Colonic mucosa (tissue), 4 donors: ENCODE data around the gene TMC6. TPM values are rescaled to one million over a fixed set of nuclear protein-coding genes. Genes with fewer than 3 reads are reported as not detected.

Experiments used
- DNase-seq: peaks from one replicate; pipeline ENCODE4 v3.0.0-alpha.2; 2020
- H3K27ac ChIP-seq: fragments of 200-600 bp; one replicate; pipeline ENCODE4 v1.8.0; 2021
- H3K27me3 ChIP-seq: fragments of 200-600 bp; one replicate; pipeline ENCODE4 v1.8.0; 2021
- H3K36me3 ChIP-seq: fragments of 200-600 bp; one replicate; pipeline ENCODE4 v1.8.0; 2021
- H3K4me1 ChIP-seq: fragments of 200-600 bp; one replicate; pipeline ENCODE4 v1.8.0; 2021; ENCODE audit warnings: mild to moderate bottlenecking
- H3K4me3 ChIP-seq: fragments of 200-600 bp; one replicate; pipeline ENCODE4 v1.8.0; 2021
- H3K9ac ChIP-seq, 2 donors: one replicate each; pipeline ENCODE4 v1.7.0; 2013; ENCODE audit warnings: control low read depth in 2 of 2, low read depth in 2 of 2, low read length in 2 of 2
- H3K9me3 ChIP-seq: fragments of 200-600 bp; one replicate; pipeline ENCODE4 v1.8.0; 2021
- CTCF ChIP-seq: fragments of 200-600 bp; IDR thresholded peaks from one replicate; pipeline ENCODE4 v1.8.0; 2022; ENCODE audit warnings: antibody characterized with exemption, mild to moderate bottlenecking
- intact Hi-C: fragments of 100-400 bp; cut with DNase I; formaldehyde crosslinking; loops from one replicate; pipeline ENCODE4 v1.14.1; 2022
- total RNA-seq, 2 donors: library from RNA; stranded (reverse); fragmentation: NEBNext Ultra II Directional in 1 of 2; extraction: Animal tissue kit (Norgen Biotek cat#: 25700) in 1 of 2; gene quantifications; one replicate each; pipeline ENCODE4 v1.2.1, GENCODE V29; 2021
- donor health status: healthy.
- donor health status: DM: no; HTN: no; CAD: no.
- donor health status: DM: no; HTN: no; CAD: no.

TMC6 gene
- total RNA-seq, 2 donors from 2014 or later = 108 to 159 TPM

GRCh38 chr17:78105551-78105950 lies 23.0 kb downstream of the TMC6 start:
- Histone ChIP-seq H3K36me3 (no peaks in the 10 kb centered on the region), H3K27me3 (no peaks in the 10 kb centered on the region), H3K27ac (no peak overlapping the region), H3K9me3 (no peaks in the 10 kb centered on the region), H3K9ac (no peak overlapping the region), H3K4me1 (no peaks in the 10 kb centered on the region), H3K4me3 (no peak overlapping the region)
- no peak for TF ChIP-seq CTCF
- DNase-seq = no peak
- intact Hi-C loops = no loop called here

GRCh38 chr17:78105101-78105500 lies 23.5 kb downstream of the TMC6 start:
- TF ChIP-seq CTCF = no peak
- no peak for DNase-seq
- Histone ChIP-seq H3K27ac (no peak overlapping the region), H3K9ac (no peak overlapping the region), H3K4me1 (no peaks in the 10 kb centered on the region), H3K4me3 (no peak overlapping the region), H3K27me3 (no peaks in the 10 kb centered on the region), H3K36me3 (no peaks in the 10 kb centered on the region), H3K9me3 (no peaks in the 10 kb centered on the region)
- intact Hi-C loops = no loop called here

- Histone ChIP-seq H3K27ac (no peak overlapping the region), H3K4me3 (no peak overlapping the region), H3K27me3 (no peaks in the 10 kb centered on the region), H3K4me1 (no peaks in the 10 kb centered on the region), H3K36me3 (no peaks in the 10 kb centered on the region), H3K9me3 (no peaks in the 10 kb centered on the region), H3K9ac (no peak overlapping the region)
- DNase-seq = no peak
- no peak for TF ChIP-seq CTCF
- intact Hi-C loops = no loop called here
These were observed 24.0 kb downstream of the TMC6 start for GRCh38 chr17:78104540-78104941.

GRCh38 chr17:78103311-78103710 lies 25.2 kb downstream of the TMC6 start:
- no peak overlapping the region for H3K4me3 ChIP-seq
- peaks cover 3% of the 10 kb centered on the region for H3K36me3 ChIP-seq
- TF ChIP-seq CTCF = no peak
- H3K27me3 ChIP-seq = no peaks in the 10 kb centered on the region
- no peak overlapping the region for H3K27ac ChIP-seq
- H3K9ac ChIP-seq = no peak overlapping the region
- intact Hi-C loops = no loop called here
- H3K4me1 ChIP-seq = no peaks in the 10 kb centered on the region
- H3K9me3 ChIP-seq = no peaks in the 10 kb centered on the region
- no peak for DNase-seq

GRCh38 chr17:78101542-78101941 lies 27.0 kb downstream of the TMC6 start:
- Histone ChIP-seq H3K4me1 (no peaks in the 10 kb centered on the region), H3K27ac (no peak overlapping the region), H3K4me3 (no peak overlapping the region), H3K27me3 (no peaks in the 10 kb centered on the region), H3K9ac (no peak overlapping the region), H3K36me3 (peaks cover 5% of the 10 kb centered on the region), H3K9me3 (no peaks in the 10 kb centered on the region)
- no peak for TF ChIP-seq CTCF
- no peak for DNase-seq
- intact Hi-C loops = no loop called here

GRCh38 chr17:78101112-78101511 lies 27.4 kb downstream of the TMC6 start:
- H3K9ac ChIP-seq = no peak overlapping the region
- no peaks in the 10 kb centered on the region for H3K27me3 ChIP-seq
- H3K36me3 ChIP-seq = peaks cover 5% of the 10 kb centered on the region
- H3K27ac ChIP-seq = no peak overlapping the region
- intact Hi-C loops = no loop called here
- DNase-seq = no peak
- no peak overlapping the region for H3K4me3 ChIP-seq
- H3K9me3 ChIP-seq = no peaks in the 10 kb centered on the region
- TF ChIP-seq CTCF = no peak
- no peaks in the 10 kb centered on the region for H3K4me1 ChIP-seq
